ENCODE measurements around the gene CES5A.
"Not testable (repeated sequence)": the region's sequence is repeated elsewhere in the genome, so short reads cannot be mapped to it uniquely, and the experiment has no call there.

The CES5A gene

GRCh38 chr16:55889518-55889917 is 14.3 kb upstream of the CES5A start:
- in situ Hi-C loops (cut with MboI; ENCODE audit: low pct_unique_long_range_greater_than_20kb, low sequenced_read_pairs): no loop called here

GRCh38 chr16:55888546-55888945 is 13.4 kb upstream of the CES5A start:
- in situ Hi-C loops (cut with MboI; ENCODE audit: low pct_unique_long_range_greater_than_20kb, low sequenced_read_pairs): no loop called here
- DNase-seq: no peak

More at GRCh38 chr16:55889518-55889917, 14.3 kb upstream of the CES5A start:
- DNase-seq: no peak

- in situ Hi-C loops (cut with MboI; ENCODE audit: low pct_unique_long_range_greater_than_20kb, low sequenced_read_pairs): no loop called here
- no peak for DNase-seq
Observed at GRCh38 chr16:55876854-55877253, 1.7 kb upstream of the CES5A start.

GRCh38 chr16:55873122-55873521 is 2.1 kb downstream of the CES5A start:
- in situ Hi-C loops (cut with MboI; ENCODE audit: low pct_unique_long_range_greater_than_20kb, low sequenced_read_pairs): no loop called here
- no peak for DNase-seq

- in situ Hi-C loops (cut with MboI; ENCODE audit: low pct_unique_long_range_greater_than_20kb, low sequenced_read_pairs): no loop called here
- no peak for DNase-seq
Observed at GRCh38 chr16:55872130-55872529, 3.0 kb downstream of the CES5A start.

- in situ Hi-C loops (cut with MboI; ENCODE audit: low pct_unique_long_range_greater_than_20kb, low sequenced_read_pairs): no loop called here
- no peak for DNase-seq
Observed at GRCh38 chr16:55871411-55872038, 3.6 kb downstream of the CES5A start.

- no peak for DNase-seq
- in situ Hi-C loops (cut with MboI; ENCODE audit: low pct_unique_long_range_greater_than_20kb, low sequenced_read_pairs): no loop called here
Observed at GRCh38 chr16:55868980-55869379, 6.2 kb downstream of the CES5A start.

- in situ Hi-C loops (cut with MboI; ENCODE audit: low pct_unique_long_range_greater_than_20kb, low sequenced_read_pairs): no loop called here
- no peak for DNase-seq
Observed at GRCh38 chr16:55868137-55868536, 7.0 kb downstream of the CES5A start.

- in situ Hi-C loops (cut with MboI; ENCODE audit: low pct_unique_long_range_greater_than_20kb, low sequenced_read_pairs): no loop called here
Observed at GRCh38 chr16:55861288-55861687, 13.9 kb downstream of the CES5A start.

GRCh38 chr16:55857650-55858049 is 17.5 kb downstream of the CES5A start:
- DNase-seq; in situ Hi-C loops (cut with MboI; ENCODE audit: low pct_unique_long_range_greater_than_20kb, low sequenced_read_pairs): not testable (repeated sequence)

More at GRCh38 chr16:55861288-55861687, 13.9 kb downstream of the CES5A start:
- DNase-seq: no peak

GRCh38 chr16:55856950-55857349 is 18.2 kb downstream of the CES5A start:
- DNase-seq: no peak
- in situ Hi-C loops (cut with MboI; ENCODE audit: low pct_unique_long_range_greater_than_20kb, low sequenced_read_pairs): no loop called here

GRCh38 chr16:55853114-55853513 is 22.1 kb downstream of the CES5A start:
- in situ Hi-C loops (cut with MboI; ENCODE audit: low pct_unique_long_range_greater_than_20kb, low sequenced_read_pairs): no loop called here
- DNase-seq: no peak

- in situ Hi-C loops (cut with MboI; ENCODE audit: low pct_unique_long_range_greater_than_20kb, low sequenced_read_pairs): loop anchor here (25.0 kb wide), 1 partner anchor 387 kb away; no protein-coding TSS in a partner anchor
- no peak for DNase-seq
Observed at GRCh38 chr16:55849536-55849935, 25.6 kb downstream of the CES5A start.

- DNase-seq: no peak
- in situ Hi-C loops (cut with MboI; ENCODE audit: low pct_unique_long_range_greater_than_20kb, low sequenced_read_pairs): loop anchor here (25.0 kb wide), 1 partner anchor 384 kb away; no protein-coding TSS in a partner anchor
Observed at GRCh38 chr16:55846598-55847346, 28.4 kb downstream of the CES5A start.

GRCh38 chr16:55843105-55843395 is 32.1 kb downstream of the CES5A start:
- DNase-seq: no peak
- in situ Hi-C loops (cut with MboI; ENCODE audit: low pct_unique_long_range_greater_than_20kb, low sequenced_read_pairs): loop anchor here (25.0 kb wide), 1 partner anchor 381 kb away; no protein-coding TSS in a partner anchor

- in situ Hi-C loops (cut with MboI; ENCODE audit: low pct_unique_long_range_greater_than_20kb, low sequenced_read_pairs): loop anchor here (25.0 kb wide), 1 partner anchor 380 kb away; no protein-coding TSS in a partner anchor
Observed at GRCh38 chr16:55842369-55843104, 32.6 kb downstream of the CES5A start.

GRCh38 chr16:55839115-55839514 is 36.1 kb downstream of the CES5A start:
- in situ Hi-C loops (cut with MboI; ENCODE audit: low pct_unique_long_range_greater_than_20kb, low sequenced_read_pairs): loop anchor here (10.0 to 25.0 kb wide), 2 partner anchors 124 to 377 kb away; no protein-coding TSS in a partner anchor
- DNase-seq: peak; percentile 69

More at GRCh38 chr16:55842369-55843104, 32.6 kb downstream of the CES5A start:
- peak; percentile 55 for DNase-seq

- in situ Hi-C loops (cut with MboI; ENCODE audit: low pct_unique_long_range_greater_than_20kb, low sequenced_read_pairs): loop anchor here (10.0 to 25.0 kb wide), 2 partner anchors 121 to 374 kb away; no protein-coding TSS in a partner anchor
- no peak for DNase-seq
Observed at GRCh38 chr16:55836158-55836611, 39.0 kb downstream of the CES5A start.

GRCh38 chr16:55835581-55835980 is 39.6 kb downstream of the CES5A start:
- in situ Hi-C loops (cut with MboI; ENCODE audit: low pct_unique_long_range_greater_than_20kb, low sequenced_read_pairs): loop anchor here (10.0 to 25.0 kb wide), 2 partner anchors 121 to 373 kb away; no protein-coding TSS in a partner anchor
- DNase-seq: no peak
